Astrocyte (in vitro differentiated cells and primary cell): ENCODE results near the gene EXOC6B.

Source experiments
- CTCF ChIP-seq: IDR thresholded peaks from 2 replicates; pipeline ENCODE4 v1.5.1; 2011; ENCODE audit warnings: low read depth, mild to moderate bottlenecking, inconsistent platforms, low read length, moderate library complexity; ENCODE audit not compliant: insufficient read depth
- EZH2 ChIP-seq: IDR thresholded peaks from 2 replicates; pipeline ENCODE4 v1.6.1; 2012; ENCODE audit warnings: mild to moderate bottlenecking, low read length, inconsistent platforms; ENCODE audit not compliant: insufficient read depth

GRCh38 chr2:72147303-72147971, 678.4 kb downstream of the EXOC6B start, which contains the start of gene CYP26B1:
- TF ChIP-seq CTCF, result no peak
- TF ChIP-seq EZH2, result peak; percentile 99
